Stimulated activated CD8-positive, alpha-beta memory T cell treated with anti-CD3 and anti-CD28 coated beads, Interleukin-4, amount 100 ng/mL, for 1 hour (primary cell): ENCODE measurements around the gene KIAA1217.

ENCODE experiments used
- DNase-seq, 2 donors: peaks; one replicate each; pipeline ENCODE4 v3.0.0-alpha.2; 2020; ENCODE audit warnings: low read depth in 2 of 2, low spot score in 1 of 2

Gene KIAA1217

DNA sequence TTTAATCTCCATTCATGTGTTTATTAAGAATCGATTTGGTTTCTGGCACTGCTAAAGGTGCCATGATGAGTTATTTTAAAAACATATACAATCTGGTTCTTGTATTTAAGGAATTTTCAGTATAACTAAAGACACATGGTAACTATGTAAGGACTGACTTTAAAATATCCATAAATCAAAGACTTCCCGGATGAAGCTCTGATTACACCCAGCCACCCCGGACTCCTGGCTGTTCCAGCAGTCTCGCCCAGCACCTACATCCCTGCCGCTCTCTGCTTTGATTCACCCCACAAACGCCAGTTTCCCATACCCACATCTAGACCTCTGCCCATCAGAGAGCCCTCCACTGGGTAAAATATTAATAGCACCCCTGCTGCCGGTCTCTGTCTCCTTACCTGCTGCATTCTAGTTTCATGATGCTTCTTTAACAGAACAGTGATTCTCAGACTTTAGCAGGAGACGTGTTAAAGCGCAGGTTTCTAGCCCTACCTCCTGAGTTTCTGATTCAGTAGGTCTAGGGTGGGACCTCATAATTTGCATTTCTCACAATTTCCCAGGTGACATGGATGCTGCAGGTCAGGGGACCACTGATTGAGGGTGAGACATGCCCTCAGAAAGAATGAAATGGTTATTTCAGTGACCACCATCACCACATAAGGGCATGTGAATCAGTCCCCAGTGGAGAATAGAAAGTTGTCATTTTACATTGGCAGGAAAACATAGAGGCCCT, 185.7 kb downstream of the KIAA1217 start:
- DNase-seq = no peak

DNA sequence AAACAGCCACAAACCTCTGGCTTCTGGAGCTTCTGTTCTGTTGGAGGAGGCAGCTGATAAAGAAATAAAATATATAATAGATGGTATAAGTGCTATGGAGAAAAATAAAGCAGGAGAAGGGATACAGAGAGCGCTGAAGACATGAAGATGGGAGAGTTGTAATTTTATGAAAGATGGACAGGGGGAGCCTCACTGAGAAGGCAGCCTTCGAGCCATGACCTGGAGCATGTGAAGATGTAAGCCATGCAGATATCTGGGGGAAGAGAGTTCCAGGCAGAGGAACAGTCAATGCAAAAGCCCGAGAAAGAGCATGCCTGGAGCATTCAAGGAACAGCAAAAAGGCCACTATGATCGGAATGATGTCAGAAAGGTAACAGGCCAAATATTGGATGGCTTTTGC, 187.5 kb downstream of the KIAA1217 start:
- no peak for DNase-seq

DNA sequence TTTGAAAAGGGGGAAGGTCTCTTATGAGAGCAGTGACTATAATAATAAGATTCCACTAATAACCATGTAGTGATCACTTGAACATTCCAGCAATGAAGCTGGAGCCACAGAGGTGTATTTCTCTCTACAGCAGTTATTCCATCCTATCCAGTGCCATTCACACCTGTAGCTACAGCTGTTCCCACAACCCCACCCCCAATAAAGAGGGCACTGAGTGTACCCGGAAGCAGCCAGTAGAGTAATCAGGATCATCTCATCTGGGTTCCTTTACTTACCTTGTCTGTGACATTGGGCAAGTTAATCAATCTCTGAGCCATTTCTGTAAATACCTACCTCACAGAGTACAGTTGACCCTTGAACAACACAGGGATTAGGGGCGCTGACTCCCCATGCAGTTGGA, 188.7 kb downstream of the KIAA1217 start:
- no peak for DNase-seq

DNA sequence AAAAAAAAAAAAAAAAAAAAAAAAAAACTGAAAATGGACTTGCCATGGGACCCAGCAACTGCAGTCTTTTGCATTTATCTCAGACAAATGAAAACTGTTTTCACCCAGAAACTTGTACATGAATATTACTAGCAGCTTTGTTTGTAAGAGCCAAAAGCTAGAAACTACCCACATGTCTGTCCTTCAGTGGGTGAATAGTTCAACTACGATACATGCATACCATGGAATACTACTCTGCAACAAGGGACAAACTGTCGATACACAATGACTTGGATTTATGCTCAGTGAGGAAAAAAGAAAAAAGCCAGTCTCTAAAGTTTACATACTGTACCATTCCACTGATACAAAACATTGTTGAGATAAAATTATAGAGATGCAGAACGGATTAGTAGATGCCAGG, 195.6 kb downstream of the KIAA1217 start:
- DNase-seq = no peak

DNA sequence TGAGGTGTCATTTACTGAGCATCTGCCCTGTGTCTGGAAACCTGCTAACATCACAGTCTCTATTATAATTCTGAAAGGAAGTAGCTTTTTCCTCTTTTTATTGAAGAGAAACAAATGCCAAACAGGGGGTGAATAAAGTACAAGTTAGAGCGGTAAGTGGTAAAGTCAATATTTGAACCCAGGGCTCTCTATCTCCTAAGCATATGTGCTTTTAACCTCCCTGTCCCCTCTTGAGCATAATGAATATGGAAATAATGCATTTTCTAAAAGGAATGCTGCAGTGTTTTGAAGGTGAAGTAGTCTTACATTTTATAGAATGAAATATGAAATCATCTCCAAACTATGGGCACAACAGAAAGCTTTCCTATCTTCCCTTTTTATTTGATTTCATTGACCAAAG, 196.7 kb downstream of the KIAA1217 start:
- DNase-seq = no peak

DNA sequence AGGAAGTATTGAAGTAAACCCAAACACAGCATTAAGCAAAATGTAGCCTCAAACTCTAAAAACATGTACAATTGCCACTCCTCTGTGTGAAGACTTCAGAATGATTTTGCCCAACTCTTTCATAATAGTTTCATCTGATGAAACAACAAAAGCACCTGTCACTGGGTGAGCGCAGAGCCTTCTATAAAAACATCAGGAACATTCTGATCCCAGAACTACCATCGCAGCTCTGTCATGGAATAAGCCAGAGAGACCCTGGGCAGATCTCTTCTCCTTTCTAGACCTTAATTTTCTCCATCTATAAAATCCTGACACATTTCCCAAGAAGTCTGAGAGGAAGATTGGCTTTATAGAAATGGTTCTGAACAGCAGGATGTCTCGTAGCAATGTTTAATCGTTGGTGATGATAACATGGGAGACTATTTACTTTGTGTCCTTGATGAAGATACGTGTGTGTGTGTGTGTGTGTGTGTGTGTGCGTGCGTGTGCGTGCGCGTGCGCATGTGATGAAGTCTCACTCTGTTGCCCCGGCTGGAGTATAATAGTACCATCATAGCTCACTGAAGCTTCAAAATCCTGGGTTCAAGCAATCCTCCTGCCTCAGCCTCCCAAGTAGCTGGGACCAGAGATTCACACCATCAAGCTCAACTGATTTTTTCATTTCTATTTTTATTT, 198.0 kb downstream of the KIAA1217 start:
- DNase-seq = no peak

DNA sequence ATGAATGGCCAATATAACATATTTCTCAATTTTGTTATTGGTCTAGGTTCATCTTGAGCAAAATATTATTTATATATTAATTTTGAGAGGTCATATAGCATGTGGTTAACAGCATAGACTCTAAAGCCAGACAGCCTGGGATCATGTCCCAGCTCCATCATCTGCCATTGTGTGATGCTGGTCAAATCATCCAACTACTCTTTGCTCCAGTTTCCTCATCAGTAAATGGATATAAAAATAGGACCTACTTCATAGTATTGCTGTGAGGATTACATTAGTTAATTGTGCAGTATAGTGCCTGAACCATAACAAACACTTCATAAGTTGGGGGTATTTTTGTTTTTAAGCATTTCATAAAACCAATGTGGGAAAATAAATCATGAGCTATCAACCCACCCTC, 199.0 kb downstream of the KIAA1217 start:
- DNase-seq = no peak

DNA sequence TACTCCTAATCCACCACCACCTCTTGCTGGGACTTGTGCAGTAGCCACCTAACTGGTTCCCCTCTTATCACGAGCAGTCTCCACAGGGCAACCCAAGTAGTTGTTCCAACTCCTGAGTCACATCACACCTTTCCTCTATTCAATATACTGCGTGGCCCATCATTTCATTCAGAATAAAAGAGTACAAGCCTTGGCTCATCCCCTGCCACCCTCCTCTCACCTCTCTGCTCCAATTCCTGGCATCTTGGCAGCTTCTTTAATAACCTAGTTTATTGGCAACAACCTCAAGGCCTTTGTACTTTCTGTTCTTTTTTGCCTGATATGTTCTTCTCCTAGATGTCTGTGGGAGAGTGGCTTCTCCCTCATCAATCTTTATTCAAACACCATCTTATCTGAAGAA, 199.4 kb downstream of the KIAA1217 start:
- no peak for DNase-seq

DNA sequence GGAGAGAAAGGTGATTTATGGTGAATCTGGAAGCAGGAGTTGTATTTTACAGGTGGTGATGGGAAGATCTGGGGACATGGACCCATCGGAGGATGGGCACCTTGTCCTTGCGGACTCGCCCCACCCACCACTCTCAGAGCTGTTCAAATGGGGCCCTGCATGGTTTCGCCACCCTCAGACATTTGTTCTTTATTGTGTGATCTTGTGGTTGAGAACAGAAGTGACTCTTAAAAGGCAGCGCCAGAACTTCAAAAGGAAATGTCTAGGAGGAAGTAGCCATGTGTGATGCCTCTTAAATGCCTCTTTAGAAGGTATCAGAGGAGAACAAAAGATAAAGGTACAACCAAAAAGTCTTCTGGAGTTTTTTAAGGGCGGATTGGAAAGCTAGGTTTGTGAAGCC, 205.7 kb downstream of the KIAA1217 start:
- no peak for DNase-seq

DNA sequence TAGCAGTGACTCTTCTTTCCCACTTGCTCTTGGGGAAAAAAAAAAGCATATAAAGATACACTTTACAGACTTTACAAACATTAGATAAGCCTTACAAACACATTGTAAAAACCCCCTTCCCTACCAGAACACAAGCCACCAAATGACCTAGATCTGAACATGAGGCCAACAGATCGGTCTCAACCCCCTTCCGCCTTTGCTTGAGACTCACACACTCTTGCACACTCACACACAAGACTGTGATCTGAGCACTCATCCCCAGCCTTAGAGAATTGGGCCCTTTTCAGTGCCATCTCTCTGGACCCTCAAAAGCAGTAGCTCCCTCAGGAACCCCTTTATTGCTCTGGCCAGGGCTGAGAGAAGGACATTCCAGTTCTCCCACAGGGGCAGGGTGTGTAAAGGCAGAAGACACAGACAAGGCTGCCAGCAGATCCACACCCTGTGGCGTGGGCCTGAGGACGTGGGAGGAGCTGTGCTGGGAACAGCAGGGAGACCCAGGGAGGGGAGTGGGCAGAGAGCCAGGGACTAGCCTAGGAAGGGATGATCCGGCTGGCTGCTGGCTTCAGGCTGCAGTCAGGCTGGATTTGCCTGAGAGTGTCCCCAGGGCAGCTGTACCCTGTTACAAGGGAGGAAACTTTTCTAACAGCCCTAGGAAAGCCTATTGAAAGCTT, 206.7 kb downstream of the KIAA1217 start:
- no peak for DNase-seq

DNA sequence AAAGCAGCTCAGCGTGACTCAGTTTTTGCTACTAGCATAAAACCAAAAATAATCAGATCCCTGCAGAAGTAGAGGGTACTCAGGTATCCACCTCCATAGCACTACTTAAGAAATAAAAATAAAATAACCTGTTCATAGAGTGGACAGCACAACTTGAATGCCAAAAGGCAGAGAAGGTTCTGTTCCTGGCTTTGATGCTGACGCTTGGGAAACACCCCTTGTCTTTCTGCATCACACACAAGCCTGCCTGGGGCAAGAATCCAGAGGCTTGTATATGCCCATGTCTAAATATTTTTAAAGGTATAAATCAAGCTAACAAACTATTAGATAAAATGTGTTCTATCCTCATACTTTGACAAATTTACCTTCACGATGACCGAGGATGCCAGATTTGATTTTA, 207.3 kb downstream of the KIAA1217 start:
- no peak for DNase-seq

DNA sequence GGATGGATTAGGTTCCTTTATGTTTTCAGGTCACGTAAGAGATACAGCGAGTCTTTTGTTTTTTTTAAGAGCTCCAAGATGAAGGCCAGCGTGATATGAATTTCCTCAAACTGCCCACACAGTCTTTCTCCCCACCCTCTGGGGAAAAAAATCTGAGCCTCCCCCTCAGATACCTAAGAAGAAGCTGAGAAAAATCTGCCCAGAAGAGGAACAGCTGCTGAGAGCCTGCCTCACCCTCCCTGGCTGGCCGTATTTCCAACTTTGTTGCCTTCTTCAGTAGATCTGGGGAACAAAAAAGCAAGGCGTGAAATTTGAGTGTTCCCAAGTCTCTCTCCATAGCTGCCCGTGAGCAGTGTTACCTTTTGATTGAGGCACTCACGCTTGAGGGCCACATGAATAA, 208.1 kb downstream of the KIAA1217 start:
- no peak for DNase-seq

DNA sequence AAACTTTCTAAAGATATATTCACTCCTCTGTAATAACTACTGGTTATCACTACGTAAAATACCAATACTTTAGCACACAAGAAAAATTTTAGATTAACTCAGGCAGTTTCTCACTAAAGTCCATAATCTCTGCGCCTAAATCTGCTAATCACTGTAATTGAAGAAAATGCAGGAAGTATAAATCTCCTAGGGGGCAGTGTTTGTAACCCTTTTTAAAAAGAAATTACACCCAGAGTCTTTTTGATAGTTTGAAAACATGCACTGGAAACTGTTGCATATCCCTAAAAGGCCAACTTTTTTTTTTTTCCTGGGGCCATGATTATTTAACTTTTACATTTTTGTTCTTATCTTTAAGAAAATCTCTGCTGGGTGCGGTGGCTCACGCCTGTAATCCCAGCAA, 209.6 kb downstream of the KIAA1217 start:
- DNase-seq = no peak

DNA sequence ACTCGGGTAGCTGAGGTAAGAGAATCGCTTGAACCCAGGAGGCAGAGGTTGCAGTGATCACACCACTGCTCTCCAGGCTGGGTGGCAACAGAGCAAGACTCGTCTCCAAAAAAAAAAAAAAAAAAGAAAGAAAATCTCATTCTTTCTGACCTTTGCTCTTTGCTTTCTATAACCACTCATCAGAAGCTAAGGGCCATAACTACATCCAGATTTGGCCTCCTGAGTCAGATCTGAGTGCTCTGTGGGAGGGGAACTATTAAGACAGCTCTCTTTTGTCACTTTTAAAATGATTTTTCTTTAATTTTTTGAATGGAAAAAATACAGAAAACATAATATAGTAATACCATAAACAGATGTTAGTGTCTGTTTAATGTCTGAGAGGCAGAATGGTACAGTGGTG, 210.1 kb downstream of the KIAA1217 start:
- no peak for DNase-seq

DNA sequence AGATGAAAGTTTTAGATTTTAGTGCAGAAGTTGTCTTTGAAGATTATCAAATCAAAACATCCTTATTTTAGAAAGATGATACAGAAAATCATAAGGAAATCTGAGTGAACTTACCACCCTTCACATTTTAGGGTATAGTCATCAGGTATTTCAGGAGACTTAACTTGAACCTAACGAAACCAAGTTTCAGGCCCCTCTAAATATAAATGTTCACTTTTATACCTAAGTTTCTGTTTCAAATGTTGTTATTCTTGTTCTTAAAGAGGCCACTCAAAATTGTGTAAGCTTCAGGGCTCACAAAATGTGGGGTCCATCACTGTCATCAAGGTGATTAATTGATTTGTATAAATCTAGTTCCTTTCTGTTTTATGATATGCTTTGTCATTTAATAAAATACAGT, 216.2 kb downstream of the KIAA1217 start:
- no peak for DNase-seq

DNA sequence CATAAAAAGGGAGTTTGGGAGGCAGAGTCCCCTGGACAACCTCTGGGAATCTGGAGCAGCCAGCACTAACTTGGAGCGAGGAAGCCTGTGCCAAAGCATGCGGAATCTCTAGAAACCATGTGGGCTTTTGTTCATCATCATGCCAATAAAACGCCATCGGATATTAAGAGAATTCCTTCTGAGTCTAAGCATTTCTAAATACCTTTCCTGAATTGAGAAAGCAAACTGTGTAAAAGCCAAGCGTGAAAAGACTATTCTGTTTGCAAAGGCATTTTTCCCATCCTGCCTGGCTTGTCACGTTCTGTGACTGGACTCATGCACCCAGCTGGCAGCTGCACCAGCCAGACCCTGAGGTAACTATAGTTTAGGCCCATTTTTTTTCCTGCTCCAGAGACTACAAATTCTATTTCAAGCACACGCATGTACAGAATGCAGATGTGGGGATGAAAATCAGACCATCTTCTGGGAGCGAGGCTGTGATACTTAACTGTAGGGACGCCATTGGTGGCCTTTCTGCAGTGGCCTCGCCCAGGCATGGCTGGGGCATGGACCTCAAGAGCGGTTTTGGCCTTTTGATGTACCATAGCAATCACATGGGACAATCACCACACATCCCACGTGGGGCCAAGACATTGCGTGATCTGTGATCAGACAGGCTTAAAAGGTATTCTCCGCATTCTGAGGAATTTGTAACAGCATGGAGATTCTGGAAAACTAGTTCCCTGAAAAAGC, 218.9 kb downstream of the KIAA1217 start:
- DNase-seq = no peak

DNA sequence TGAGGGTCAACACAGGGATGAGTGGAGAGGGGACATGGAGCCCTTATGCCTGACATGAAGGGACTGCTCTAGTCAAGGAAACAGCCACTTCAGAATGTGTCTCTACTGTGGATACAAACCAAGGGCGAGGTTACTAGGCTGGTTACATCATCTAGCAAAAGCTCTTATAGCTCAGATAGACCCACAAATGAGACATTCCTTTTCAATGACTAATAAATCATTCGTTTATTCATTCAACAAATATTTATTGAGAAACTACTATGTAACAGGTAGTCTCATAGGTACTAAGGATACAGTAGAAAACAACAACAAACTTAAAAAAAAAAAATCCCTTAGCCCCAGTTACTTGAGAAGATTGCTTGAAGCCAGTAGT, 219.5 kb downstream of the KIAA1217 start:
- DNase-seq = no peak

DNA sequence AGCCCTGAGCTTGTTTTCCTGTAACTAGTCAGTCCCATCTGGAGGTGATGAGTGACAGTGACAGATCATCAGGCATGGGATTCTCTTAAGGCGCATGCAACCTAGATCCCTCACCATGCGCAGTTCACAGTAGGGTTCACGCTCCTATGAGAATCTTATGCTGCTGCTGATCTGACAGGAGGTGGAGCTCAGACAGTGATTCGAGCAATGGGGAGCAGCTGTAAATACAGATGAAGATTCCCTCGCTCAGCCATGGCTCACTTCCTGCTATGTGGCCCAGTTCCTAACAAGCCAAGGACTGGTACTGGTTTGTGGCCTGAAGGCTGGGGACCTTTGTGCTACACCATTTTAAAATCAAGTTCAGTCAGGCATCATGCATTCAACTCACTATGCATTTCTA, 221.7 kb downstream of the KIAA1217 start:
- no peak for DNase-seq

DNA sequence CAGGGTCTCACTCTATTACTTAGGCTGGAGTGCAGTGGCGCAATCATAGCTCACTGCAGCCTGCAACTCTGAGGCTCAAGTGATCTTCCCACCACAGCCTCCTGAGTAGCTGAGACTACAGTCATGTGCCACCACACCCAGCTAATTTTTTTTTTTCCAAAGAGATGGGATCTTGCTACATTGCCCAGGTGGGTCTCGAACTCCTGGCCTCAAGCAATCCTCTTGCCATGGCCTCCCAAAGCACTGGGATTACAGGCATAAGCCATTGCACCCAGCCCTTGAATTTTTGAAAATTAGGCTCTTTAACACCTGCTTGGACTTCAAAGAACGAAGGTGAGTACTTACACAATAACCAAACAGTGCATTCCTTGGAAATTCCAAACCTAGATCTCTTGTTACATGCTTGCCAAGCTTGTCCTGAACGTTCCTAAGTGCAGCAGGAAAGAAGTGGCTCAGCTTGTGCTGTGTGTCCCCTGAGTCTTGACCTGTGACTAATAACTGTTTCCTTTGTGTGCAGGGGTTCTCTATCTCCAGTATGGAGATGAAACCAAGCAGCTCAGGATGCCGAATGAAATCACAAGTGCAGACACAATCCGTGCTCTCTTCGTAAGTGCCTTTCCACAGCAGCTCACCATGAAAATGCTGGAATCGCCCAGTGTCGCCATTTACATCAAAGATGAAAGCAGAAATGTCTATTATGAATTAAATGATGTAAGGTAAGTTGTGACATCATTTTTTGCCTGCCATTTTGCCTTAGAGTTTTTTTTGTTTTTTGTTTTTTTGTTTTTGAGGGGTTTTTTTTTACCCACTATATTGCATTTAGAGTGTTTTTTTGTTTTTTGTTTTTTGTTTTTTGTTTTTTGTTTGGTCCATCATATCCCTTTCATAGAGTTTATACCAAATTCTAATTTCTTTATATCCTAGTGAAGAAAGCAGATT, 223.8 kb downstream of the KIAA1217 start:
- no peak for DNase-seq

DNA sequence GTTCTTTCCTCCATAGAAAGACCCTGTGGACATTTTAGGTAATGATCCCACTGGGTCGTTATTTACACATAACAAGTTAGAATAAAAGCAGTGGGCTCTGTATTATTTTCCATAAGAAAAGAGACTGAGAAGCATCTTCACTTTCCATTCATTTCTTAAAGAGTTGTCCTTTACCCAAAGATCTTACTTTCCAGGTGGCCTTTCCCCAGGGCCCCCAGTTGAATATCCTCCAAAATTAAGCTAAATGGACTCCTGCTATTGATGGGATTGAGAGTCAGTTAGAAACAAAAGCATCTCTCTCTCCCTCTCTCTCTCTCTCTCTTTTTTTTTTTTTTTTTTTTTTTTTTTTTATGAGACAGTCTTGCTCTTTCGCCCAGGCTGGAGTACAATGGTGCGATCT, 224.8 kb downstream of the KIAA1217 start:
- DNase-seq = no peak

DNA sequence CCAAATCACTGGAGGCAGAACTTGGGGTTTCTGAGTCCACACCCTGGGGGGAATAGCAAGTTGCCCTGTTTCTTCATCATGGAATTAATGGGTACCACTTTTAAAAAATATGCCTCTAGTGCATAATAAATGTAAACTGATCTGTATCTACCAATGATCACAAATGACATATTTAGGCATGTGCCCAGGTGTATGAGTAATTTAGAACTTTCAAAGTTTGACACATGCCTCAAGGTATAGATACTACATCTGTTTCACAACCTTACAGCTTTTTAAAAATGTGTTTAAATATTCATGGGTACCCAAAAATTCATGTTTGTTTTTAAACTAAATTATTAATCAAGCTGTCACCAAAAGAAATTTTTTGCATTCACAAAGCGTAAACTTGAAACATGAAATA, 226.0 kb downstream of the KIAA1217 start:
- DNase-seq = no peak
